Measurements from ENCODE around the gene DLG4. TPM values are rescaled to one million over a fixed set of nuclear protein-coding genes. Genes with fewer than 3 reads are reported as not detected.
A peak's percentile ranks its signal among the peaks of the same experiment; 100 is the strongest.

Gene DLG4
- total and polyA plus RNA-seq, 2 donors (not counting 3 experiments of a cell fraction or from before 2014, with no cell fraction given): 14.9 to 34.6 TPM

DNA sequence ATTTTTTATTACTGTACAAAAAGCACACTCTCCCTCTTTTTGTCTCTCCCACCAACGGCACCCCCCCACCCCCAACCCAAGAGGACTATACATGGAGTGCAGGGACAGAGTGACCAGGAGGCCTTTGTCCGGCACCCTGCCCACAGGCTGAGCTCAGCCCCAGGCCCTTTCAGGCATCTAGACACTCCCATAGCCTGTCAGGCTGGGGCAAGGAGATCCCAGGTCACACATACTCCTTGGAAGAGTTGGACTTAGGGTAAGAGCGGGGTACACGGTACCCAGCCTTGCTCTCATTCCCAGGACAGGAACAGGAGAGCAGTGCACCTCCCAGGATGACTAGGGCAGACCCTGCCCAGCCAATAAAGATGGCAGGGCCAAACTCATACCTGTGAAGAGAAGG is 40.5 kb upstream of the DLG4 start:
- H3K9me3 ChIP-seq (replicated peaks; ENCODE audit: control insufficient read depth, insufficient read depth, low read length): no peaks in the 10 kb centered on the region
- BruUV-seq (replicated peaks): TSS peak; percentile 14
- no peaks in the 10 kb centered on the region for H3K27me3 ChIP-seq (ENCODE audit: control insufficient read depth in 2 of 2, insufficient read depth in 2 of 2, low read length in 2 of 2)
- H3K9ac ChIP-seq (replicated peaks; ENCODE audit: extremely low read depth, insufficient read depth, low read length): no peak overlapping the region
- intact Hi-C loops (cut with micrococcal nuclease): loop anchor here (2.0 kb wide), 1 partner anchor 39 kb away; no protein-coding TSS in a partner anchor
- dilution Hi-C loops (cut with MboI; ENCODE audit: extremely low pct_ligation_motif_present, low sequenced_read_pairs): no loop called here
- no peaks in the 10 kb centered on the region for H3K79me2 ChIP-seq (ENCODE audit: control insufficient read depth, insufficient read depth, low read length)
- H3K4me1 ChIP-seq (ENCODE audit: control insufficient read depth, extremely low read depth, insufficient read depth, low read length): peaks cover 26% of the 10 kb centered on the region
- TF ChIP-seq POLR2AphosphoS5 (IDR thresholded peaks at IDR 0.05; ENCODE audit: insufficient read depth, low read depth, low read length): peak; percentile 4
- TF ChIP-seq FOS (IDR thresholded peaks at IDR 0.05; ENCODE audit: borderline replicate concordance, insufficient read depth, low read length): no peak
- no peak for TF ChIP-seq MYC (IDR thresholded peaks at IDR 0.05; ENCODE audit: low read depth, low read length)
- TF ChIP-seq EZH2 (IDR thresholded peaks at IDR 0.05; ENCODE audit: borderline replicate concordance, low read depth, low read length, severe bottlenecking): no peak
- TF ChIP-seq, protein P1, sequence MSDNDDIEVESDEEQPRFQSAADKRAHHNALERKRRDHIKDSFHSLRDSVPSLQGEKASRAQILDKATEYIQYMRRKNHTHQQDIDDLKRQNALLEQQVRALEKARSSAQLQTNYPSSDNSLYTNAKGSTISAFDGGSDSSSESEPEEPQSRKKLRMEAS (IDR thresholded peaks at IDR 0.05; ENCODE audit: insufficient read depth, insufficient read length): no peak
- H2AFZ ChIP-seq (ENCODE audit: low read depth, low read length): no peak overlapping the region
- no peaks in the 10 kb centered on the region for H3K9me1 ChIP-seq (replicated peaks; ENCODE audit: control insufficient read depth, extremely low read depth, insufficient read depth, low read length)
- no peak for FAIRE-seq
- ChIA-PET CTCF (interaction anchor here (0.6 to 1.5 kb wide), 3 partner anchors 36 to 372 kb away, joined by 3 read pairs; no protein-coding TSS in a partner anchor), POLR2A (no interaction called here)
- H3K4me2 ChIP-seq (ENCODE audit: insufficient read depth, low read length): no peak overlapping the region
- no peaks in the 10 kb centered on the region for H4K20me1 ChIP-seq (replicated peaks; ENCODE audit: control insufficient read depth, extremely low read depth, insufficient read depth, low read length)
- no peak for DNase-seq (ENCODE audit: low read depth, low spot score)
- no peak overlapping the region for H3K27ac ChIP-seq (ENCODE audit: insufficient read depth, low read depth, low read length)
- H3K4me3 ChIP-seq (replicated peaks in 1 of 3; ENCODE audit: insufficient read depth in 1 of 3, low read depth in 1 of 3, low read length in 3 of 3): no peak overlapping the region
- peaks cover 3 to 17% of the 10 kb centered on the region in 2 experiments for H3K36me3 ChIP-seq (ENCODE audit: control insufficient read depth in 2 of 2, extremely low read depth in 1 of 2, insufficient read depth in 2 of 2, low read length in 2 of 2)

DNA sequence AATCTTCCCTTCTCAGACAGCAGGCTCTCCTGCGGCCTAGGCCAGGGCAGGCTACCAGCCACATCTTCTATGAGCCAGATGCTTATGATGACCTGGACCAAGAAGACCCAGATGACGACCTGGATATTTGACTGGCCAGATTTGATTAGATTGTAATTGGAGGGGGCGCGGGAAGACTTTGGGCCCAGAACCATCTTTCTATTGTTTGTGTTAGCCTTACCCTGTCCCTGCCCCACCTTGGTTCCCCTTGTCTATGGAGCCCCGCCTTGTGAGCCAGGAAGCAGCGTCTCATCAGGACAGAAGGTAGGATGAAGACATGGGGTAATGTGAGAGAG is 39.9 kb upstream of the DLG4 start:
- dilution Hi-C loops (cut with MboI; ENCODE audit: extremely low pct_ligation_motif_present, low sequenced_read_pairs): no loop called here
- no peak overlapping the region for H3K4me2 ChIP-seq (ENCODE audit: insufficient read depth, low read length)
- TF ChIP-seq MYC (IDR thresholded peaks at IDR 0.05; ENCODE audit: low read depth, low read length): no peak
- intact Hi-C loops (cut with micrococcal nuclease): no loop called here
- H3K36me3 ChIP-seq (ENCODE audit: control insufficient read depth in 2 of 2, extremely low read depth in 1 of 2, insufficient read depth in 2 of 2, low read length in 2 of 2): peaks cover 3 to 19% of the 10 kb centered on the region in 2 experiments
- no TSS peak for BruUV-seq (replicated peaks)
- H3K4me1 ChIP-seq (ENCODE audit: control insufficient read depth, extremely low read depth, insufficient read depth, low read length): peaks cover 25% of the 10 kb centered on the region
- ChIA-PET POLR2A (no interaction called here), CTCF (interaction anchor here (1.3 to 1.5 kb wide), 2 partner anchors 36 to 39 kb away, joined by 3 read pairs; no protein-coding TSS in a partner anchor)
- no peaks in the 10 kb centered on the region for H3K27me3 ChIP-seq (ENCODE audit: control insufficient read depth in 2 of 2, insufficient read depth in 2 of 2, low read length in 2 of 2)
- H3K9me3 ChIP-seq (replicated peaks; ENCODE audit: control insufficient read depth, insufficient read depth, low read length): no peaks in the 10 kb centered on the region
- no peak overlapping the region for H3K9ac ChIP-seq (replicated peaks; ENCODE audit: extremely low read depth, insufficient read depth, low read length)
- H3K27ac ChIP-seq (ENCODE audit: insufficient read depth, low read depth, low read length): no peak overlapping the region
- H3K9me1 ChIP-seq (replicated peaks; ENCODE audit: control insufficient read depth, extremely low read depth, insufficient read depth, low read length): no peaks in the 10 kb centered on the region
- H3K4me3 ChIP-seq (replicated peaks in 1 of 3; ENCODE audit: insufficient read depth in 1 of 3, low read depth in 1 of 3, low read length in 3 of 3): no peak overlapping the region
- no peak for FAIRE-seq
- no peak for DNase-seq (ENCODE audit: low read depth, low spot score)
- H2AFZ ChIP-seq (ENCODE audit: low read depth, low read length): no peak overlapping the region
- H3K79me2 ChIP-seq (ENCODE audit: control insufficient read depth, insufficient read depth, low read length): no peaks in the 10 kb centered on the region
- no peaks in the 10 kb centered on the region for H4K20me1 ChIP-seq (replicated peaks; ENCODE audit: control insufficient read depth, extremely low read depth, insufficient read depth, low read length)

Measured in endothelial cell of umbilical vein (primary cell).